CD14-positive monocyte (primary cell): ENCODE results near the gene ZNF606. TPM values are rescaled to one million over a fixed set of nuclear protein-coding genes. Genes with fewer than 3 reads are reported as not detected.

Source experiments
- DNase-seq, 3 donors: peaks; one replicate each; pipeline ENCODE4 v3.0.0-alpha.2; 2011 to 2022
- H2AFZ ChIP-seq: 2 replicates; pipeline ENCODE4 v1.6.0; 2012; ENCODE audit warnings: mild to moderate bottlenecking, low read depth, low read length, inconsistent platforms; ENCODE audit not compliant: insufficient read depth, poor library complexity, severe bottlenecking
- H3K27ac ChIP-seq, 2 donors: 1 replicate in 1 of 2; 2 replicates in 1 of 2; pipeline ENCODE4 v1.5.1; 2012 to 2013; ENCODE audit warnings: low read length in 2 of 2, control low read depth in 1 of 2, inconsistent platforms in 1 of 2, low read depth in 1 of 2, mild to moderate bottlenecking in 1 of 2
- H3K27me3 ChIP-seq, 2 donors: one replicate each; pipeline versions ENCODE4 v1.6.0 to v1.6.1; 2011 to 2013; ENCODE audit warnings: low read length in 2 of 2; ENCODE audit not compliant: control insufficient read depth in 2 of 2, insufficient read depth in 2 of 2
- H3K36me3 ChIP-seq, 2 donors: replicated peaks in 1 of 2; 1 replicate in 1 of 2; 2 replicates in 1 of 2; pipeline versions ENCODE4 v1.5.1 to v1.6.1; 2012 to 2013; ENCODE audit warnings: low read length in 2 of 2, control low read depth in 1 of 2, inconsistent platforms in 1 of 2, mild to moderate bottlenecking in 1 of 2; ENCODE audit not compliant: insufficient read depth in 2 of 2, control insufficient read depth in 1 of 2
- H3K4me1 ChIP-seq, 2 donors: 1 replicate in 1 of 2; 2 replicates in 1 of 2; pipeline versions ENCODE4 v1.5.1 to v1.6.1; 2012 to 2013; ENCODE audit warnings: low read length in 2 of 2, control low read depth in 1 of 2, inconsistent platforms in 1 of 2, mild to moderate bottlenecking in 1 of 2, moderate library complexity in 1 of 2; ENCODE audit not compliant: insufficient read depth in 2 of 2, control insufficient read depth in 1 of 2
- H3K4me2 ChIP-seq: replicated peaks from 2 replicates; pipeline ENCODE3; 2012; ENCODE audit warnings: low read length, moderate library complexity, mild to moderate bottlenecking; ENCODE audit not compliant: poor library complexity, severe bottlenecking; ENCODE audit errors: extremely low read depth
- H3K4me3 ChIP-seq, 3 experiments: fragments of 200-600 bp in 1 of 3; sonication (generic) in 1 of 3; replicated peaks in 1 of 3; 1 replicate in 2 of 3; 2 replicates in 1 of 3; pipeline ENCODE4 v1.5.1; 2011 to 2013; ENCODE audit warnings: low read length in 3 of 3, mild to moderate bottlenecking in 3 of 3, control low read depth in 2 of 3, low read depth in 2 of 3, inconsistent platforms in 1 of 3, moderate library complexity in 1 of 3
- H3K79me2 ChIP-seq: 2 replicates; pipeline ENCODE4 v1.6.0; 2012; ENCODE audit warnings: mild to moderate bottlenecking, control low read depth, inconsistent platforms, low read length, moderate library complexity; ENCODE audit not compliant: insufficient read depth
- H3K9ac ChIP-seq: 2 replicates; pipeline ENCODE4 v1.6.0; 2017; ENCODE audit warnings: low read length, mild to moderate bottlenecking; ENCODE audit not compliant: insufficient read depth, poor library complexity, severe bottlenecking
- H3K9me3 ChIP-seq, 2 donors: replicated peaks in 1 of 2; 1 replicate in 1 of 2; 2 replicates in 1 of 2; pipeline versions ENCODE4 v1.5.1 to v1.6.1; 2012 to 2013; ENCODE audit warnings: low read length in 2 of 2, control low read depth in 1 of 2; ENCODE audit not compliant: control insufficient read depth in 1 of 2, insufficient read depth in 1 of 2
- H4K20me1 ChIP-seq: 2 replicates; pipeline ENCODE4 v1.6.0; 2012; ENCODE audit warnings: mild to moderate bottlenecking, low read length, control low read depth, moderate library complexity; ENCODE audit not compliant: insufficient read depth
- H3K27ac Mint-ChIP-seq, 7 donors: one replicate each; pipeline ENCODE4 v1.8.0; 2020; ENCODE audit warnings: mild to moderate bottlenecking in 7 of 7, mixed read lengths in 7 of 7, moderate library complexity in 6 of 7, inconsistent platforms in 2 of 7
- H3K27me3 Mint-ChIP-seq, 3 donors: one replicate each; pipeline ENCODE4 v1.8.0; 2021 to 2022; ENCODE audit warnings: low read depth in 3 of 3, mild to moderate bottlenecking in 3 of 3, mixed read lengths in 3 of 3, moderate library complexity in 3 of 3, inconsistent platforms in 1 of 3
- H3K36me3 Mint-ChIP-seq, 2 donors: one replicate each; pipeline ENCODE4 v1.8.0; 2020; ENCODE audit warnings: mixed read lengths in 2 of 2, inconsistent platforms in 1 of 2, mild to moderate bottlenecking in 1 of 2
- H3K4me1 Mint-ChIP-seq: one replicate; pipeline ENCODE4 v1.8.0; 2020; ENCODE audit warnings: mild to moderate bottlenecking, mixed read lengths
- H3K4me3 Mint-ChIP-seq, 2 donors: one replicate each; pipeline ENCODE4 v1.8.0; 2020; ENCODE audit warnings: mild to moderate bottlenecking in 2 of 2, mixed read lengths in 2 of 2, moderate library complexity in 1 of 2
- H3K9me3 Mint-ChIP-seq, 7 donors: one replicate each; pipeline ENCODE4 v1.8.0; 2020 to 2022; ENCODE audit warnings: mixed read lengths in 7 of 7, mild to moderate bottlenecking in 6 of 7, moderate library complexity in 6 of 7, inconsistent platforms in 2 of 7
- WGBS: methylation state at CpG from one replicate; pipeline ENCODE4 v1.1.5; 2013; ENCODE audit warnings: missing lambda C conversion rate; ENCODE audit not compliant: insufficient coverage; 5-methylcytosine and 5-hydroxymethylcytosine counted together
- intact Hi-C, 2 donors: fragments of 100-400 bp; cut with micrococcal nuclease; formaldehyde crosslinking; loops; one replicate each; pipeline versions ENCODE4 v1.15.0 to v1.15.1; 2023
- polyA plus RNA-seq, 3 donors: library from polyadenylated mRNA; depleted of rRNA in 1 of 3; unstranded in 2 of 3; stranded (reverse) in 1 of 3; fragments of 300-500 nt in 2 of 3; fragments of >200 nt in 1 of 3; fragmentation: Illumina TruSeq in 2 of 3; gene quantifications; 1 replicate in 2 of 3; 2 replicates in 1 of 3; pipeline ENCODE4 v1.2.3, GENCODE V29; 2012 to 2021
- TF ChIP-seq, protein P1 (sequence below): fragments of 200-600 bp; IDR thresholded peaks from one replicate; pipeline ENCODE4 v1.8.0; 2022; ENCODE audit warnings: antibody characterized with exemption, mild to moderate bottlenecking

The ZNF606 gene
- polyA plus RNA-seq, 3 donors = 0.87 to 1.7 (median 1.2) TPM

GRCh38 chr19:57927587-57927986 is 75.0 kb downstream of the ZNF606 start:
- no peak overlapping the region for H3K4me3 Mint-ChIP-seq
- no peak overlapping the region for H2AFZ ChIP-seq
- intact Hi-C loops = no loop called here
- H3K27ac ChIP-seq = no peak overlapping the region
- no peaks in the 10 kb centered on the region for H3K27me3 ChIP-seq
- no peak for DNase-seq
- H4K20me1 ChIP-seq = no peaks in the 10 kb centered on the region
- no peak overlapping the region for H3K27ac Mint-ChIP-seq
- H3K36me3 ChIP-seq = peaks cover 2 to 36% of the 10 kb centered on the region in 2 donors
- 97% methylated on average over 4 of the region's 4 CpGs for WGBS
- H3K27me3 Mint-ChIP-seq = peaks cover 0 to 2% (median 0%) of the 10 kb centered on the region in 3 donors
- H3K4me2 ChIP-seq = no peak overlapping the region
- peak overlapping the region in 1 of 3 experiments; percentile 4 for H3K4me3 ChIP-seq
- H3K9me3 Mint-ChIP-seq = peaks cover 51 to 99% (median 96%) of the 10 kb centered on the region in 7 donors
- peaks cover 93 to 95% of the 10 kb centered on the region in 2 donors for H3K9me3 ChIP-seq
- TF ChIP-seq, protein P1, sequence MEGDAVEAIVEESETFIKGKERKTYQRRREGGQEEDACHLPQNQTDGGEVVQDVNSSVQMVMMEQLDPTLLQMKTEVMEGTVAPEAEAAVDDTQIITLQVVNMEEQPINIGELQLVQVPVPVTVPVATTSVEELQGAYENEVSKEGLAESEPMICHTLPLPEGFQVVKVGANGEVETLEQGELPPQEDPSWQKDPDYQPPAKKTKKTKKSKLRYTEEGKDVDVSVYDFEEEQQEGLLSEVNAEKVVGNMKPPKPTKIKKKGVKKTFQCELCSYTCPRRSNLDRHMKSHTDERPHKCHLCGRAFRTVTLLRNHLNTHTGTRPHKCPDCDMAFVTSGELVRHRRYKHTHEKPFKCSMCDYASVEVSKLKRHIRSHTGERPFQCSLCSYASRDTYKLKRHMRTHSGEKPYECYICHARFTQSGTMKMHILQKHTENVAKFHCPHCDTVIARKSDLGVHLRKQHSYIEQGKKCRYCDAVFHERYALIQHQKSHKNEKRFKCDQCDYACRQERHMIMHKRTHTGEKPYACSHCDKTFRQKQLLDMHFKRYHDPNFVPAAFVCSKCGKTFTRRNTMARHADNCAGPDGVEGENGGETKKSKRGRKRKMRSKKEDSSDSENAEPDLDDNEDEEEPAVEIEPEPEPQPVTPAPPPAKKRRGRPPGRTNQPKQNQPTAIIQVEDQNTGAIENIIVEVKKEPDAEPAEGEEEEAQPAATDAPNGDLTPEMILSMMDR = no peak
- no peaks in the 10 kb centered on the region for H3K4me1 ChIP-seq
- H3K36me3 Mint-ChIP-seq = peaks cover 25 to 38% of the 10 kb centered on the region in 2 donors
- no peaks in the 10 kb centered on the region for H3K79me2 ChIP-seq
- H3K4me1 Mint-ChIP-seq = no peaks in the 10 kb centered on the region
- no peak overlapping the region for H3K9ac ChIP-seq

Other genes with a start within 250 kb of the ZNF606 start
- 10 to 100 TPM in 2 of 3 donors, 1 to 10 TPM in 1; 7.7 to 10.5 (median 10.2) TPM for gene ZNF586, start 233.1 kb downstream of the ZNF606 start, polyA plus RNA-seq
- gene ZNF552, start 187.9 kb downstream of the ZNF606 start, polyA plus RNA-seq = 1 to 10 TPM; 2.0 to 4.3 (median 2.9) TPM
- gene ZNF587B, start 172.5 kb downstream of the ZNF606 start, polyA plus RNA-seq = 1 to 10 TPM in 1 of 3 donors, under 1 TPM in 2; 0.18 to 6.6 (median 0.56) TPM
- gene ZNF587, start 153.0 kb downstream of the ZNF606 start, polyA plus RNA-seq = 10 to 100 TPM in 1 of 3 donors, 1 to 10 TPM in 1, under 1 TPM in 1; 0.41 to 15.0 (median 2.9) TPM
- 1 to 10 TPM; 2.5 to 6.3 (median 3.8) TPM for gene ZNF814, start 113.8 kb downstream of the ZNF606 start, polyA plus RNA-seq
- gene ZNF417, start 86.2 kb downstream of the ZNF606 start, polyA plus RNA-seq = 1 to 10 TPM in 1 of 3 donors, under 1 TPM in 2; 0.39 to 6.8 (median 0.70) TPM
- 1 to 10 TPM in 1 of 3 donors, under 1 TPM in 1, not detected in 1; 0.74 to 1.4 TPM for gene ZNF418, start 67.4 kb downstream of the ZNF606 start, polyA plus RNA-seq
- gene ZNF256, start 55.1 kb downstream of the ZNF606 start, polyA plus RNA-seq = 1 to 10 TPM in 1 of 3 donors, under 1 TPM in 2; 0.51 to 1.3 (median 0.85) TPM
- not detected for gene C19orf18, start 28.3 kb downstream of the ZNF606 start, polyA plus RNA-seq
- gene ZSCAN1, start 31.2 kb upstream of the ZNF606 start, polyA plus RNA-seq = not detected
- under 1 TPM in 2 of 3 donors, not detected in 1; 0.32 to 0.37 TPM for gene ZNF135, start 56.5 kb upstream of the ZNF606 start, polyA plus RNA-seq
- 1 to 10 TPM; 1.1 to 4.1 (median 2.3) TPM for gene ZSCAN18, start 95.4 kb upstream of the ZNF606 start, polyA plus RNA-seq
- gene ZNF329, start 148.0 kb upstream of the ZNF606 start, polyA plus RNA-seq = 1 to 10 TPM in 1 of 3 donors, under 1 TPM in 2; 0.56 to 1.2 (median 0.65) TPM
- 10 to 100 TPM in 1 of 3 donors, 1 to 10 TPM in 2; 5.8 to 10.1 (median 9.0) TPM for gene ZNF274, start 180.2 kb upstream of the ZNF606 start, polyA plus RNA-seq
- gene ZNF544, start 226.1 kb upstream of the ZNF606 start, polyA plus RNA-seq = 1 to 10 TPM; 1.5 to 7.9 (median 2.2) TPM